ENCODE data around the gene SLC6A6. TPM values are rescaled to one million over a fixed set of nuclear protein-coding genes. Genes with fewer than 3 reads are reported as not detected.

Gene SLC6A6
- total and polyA plus RNA-seq, 2 donors from 2014 or later, result 7.1 to 64.0 TPM

- no peak overlapping the region for H3K9ac ChIP-seq (ENCODE audit: low read length in 3 of 3)
- intact Hi-C loops (cut with DNase I), result loop anchor here (10.0 kb wide), 1 partner anchor 125 kb away; no protein-coding TSS in a partner anchor
These were observed 107.3 kb downstream of the SLC6A6 start for GRCh38 chr3:14509796-14510100.

GRCh38 chr3:14510838-14511622, 108.6 kb downstream of the SLC6A6 start:
- intact Hi-C loops (cut with DNase I), result loop anchor here (10.0 kb wide), 1 partner anchor 124 kb away; no protein-coding TSS in a partner anchor
- H3K9me3 ChIP-seq (ENCODE audit: control insufficient read depth in 2 of 3, insufficient read depth in 1 of 3, low read length in 3 of 3), result no peaks in the 10 kb centered on the region

More at GRCh38 chr3:14509796-14510100, 107.3 kb downstream of the SLC6A6 start:
- H3K27ac ChIP-seq (ENCODE audit: low read depth in 2 of 2, low read length in 2 of 2), result no peak overlapping the region
- no peaks in the 10 kb centered on the region for H3K9me3 ChIP-seq (ENCODE audit: control insufficient read depth in 2 of 3, insufficient read depth in 1 of 3, low read length in 3 of 3)
- H3K4me3 ChIP-seq (ENCODE audit: low read length in 3 of 3), result no peak overlapping the region
- DNase-seq, result peak in 1 of 5 donors; percentile 25
- H3K36me3 ChIP-seq (ENCODE audit: control insufficient read depth in 2 of 3, insufficient read depth in 3 of 3, low read length in 3 of 3), result no peaks in the 10 kb centered on the region
- no peaks in the 10 kb centered on the region for H3K27me3 ChIP-seq (ENCODE audit: control insufficient read depth, insufficient read depth, low read length)
- no peak for TF ChIP-seq CTCF (IDR thresholded peaks at IDR 0.05; ENCODE audit: borderline replicate concordance, extremely low read depth, insufficient read depth)
- FAIRE-seq, result no peak
- no peaks in the 10 kb centered on the region for H3K4me1 ChIP-seq (ENCODE audit: control insufficient read depth in 2 of 3, insufficient read depth in 2 of 3, low read depth in 1 of 3, low read length in 3 of 3)

GRCh38 chr3:14511623-14512280, 109.3 kb downstream of the SLC6A6 start:
- intact Hi-C loops (cut with DNase I), result loop anchor here (10.0 kb wide), 1 partner anchor 123 kb away; no protein-coding TSS in a partner anchor
- H3K9me3 ChIP-seq (ENCODE audit: control insufficient read depth in 2 of 3, insufficient read depth in 1 of 3, low read length in 3 of 3), result no peaks in the 10 kb centered on the region
- no peak overlapping the region for H3K27ac ChIP-seq (ENCODE audit: low read depth in 2 of 2, low read length in 2 of 2)
- H3K4me1 ChIP-seq (ENCODE audit: control insufficient read depth in 2 of 3, insufficient read depth in 2 of 3, low read depth in 1 of 3, low read length in 3 of 3), result no peaks in the 10 kb centered on the region
- H3K36me3 ChIP-seq (ENCODE audit: control insufficient read depth in 2 of 3, insufficient read depth in 3 of 3, low read length in 3 of 3), result no peaks in the 10 kb centered on the region
- no peak for TF ChIP-seq CTCF (IDR thresholded peaks at IDR 0.05; ENCODE audit: borderline replicate concordance, extremely low read depth, insufficient read depth)
- no peaks in the 10 kb centered on the region for H3K27me3 ChIP-seq (ENCODE audit: control insufficient read depth, insufficient read depth, low read length)
- no peak overlapping the region for H3K4me3 ChIP-seq (ENCODE audit: low read length in 3 of 3)
- FAIRE-seq, result no peak
- no peak overlapping the region for H3K9ac ChIP-seq (ENCODE audit: low read length in 3 of 3)
- peak in 1 of 5 donors; percentile 45 for DNase-seq

More at GRCh38 chr3:14510838-14511622, 108.6 kb downstream of the SLC6A6 start:
- FAIRE-seq (no peak), DNase-seq (peak in 1 of 5 donors; percentile 30)
- H3K9ac ChIP-seq (ENCODE audit: low read length in 3 of 3), result no peak overlapping the region
- no peak overlapping the region for H3K4me3 ChIP-seq (ENCODE audit: low read length in 3 of 3)
- no peaks in the 10 kb centered on the region for H3K4me1 ChIP-seq (ENCODE audit: control insufficient read depth in 2 of 3, insufficient read depth in 2 of 3, low read depth in 1 of 3, low read length in 3 of 3)
- TF ChIP-seq CTCF (IDR thresholded peaks at IDR 0.05; ENCODE audit: borderline replicate concordance, extremely low read depth, insufficient read depth), result no peak
- no peaks in the 10 kb centered on the region for H3K36me3 ChIP-seq (ENCODE audit: control insufficient read depth in 2 of 3, insufficient read depth in 3 of 3, low read length in 3 of 3)
- no peak overlapping the region for H3K27ac ChIP-seq (ENCODE audit: low read depth in 2 of 2, low read length in 2 of 2)
- H3K27me3 ChIP-seq (ENCODE audit: control insufficient read depth, insufficient read depth, low read length), result no peaks in the 10 kb centered on the region

Data from kidney (tissue), 14 donors.